ENCODE measurements around the gene C21orf91.

DNA sequence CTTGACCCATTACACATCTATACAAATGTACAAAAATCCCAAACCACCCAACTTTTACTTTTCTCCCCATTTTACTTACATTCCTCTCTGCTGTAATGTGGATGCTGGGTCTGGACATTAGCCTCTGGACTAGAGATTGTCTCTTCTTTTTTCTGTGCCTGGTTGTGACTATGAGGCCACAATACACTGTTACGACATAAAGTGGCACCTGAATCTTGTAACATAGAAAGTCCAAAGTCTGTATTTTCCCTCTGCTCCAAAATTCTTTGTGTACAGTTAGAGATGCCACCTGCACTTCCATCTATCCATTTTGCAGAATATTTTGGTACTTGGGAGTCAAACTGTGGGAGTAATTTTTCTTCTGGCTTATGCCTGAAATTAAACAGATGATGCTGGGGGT lies 22.7 kb downstream of the C21orf91 start:
- TF ChIP-seq, protein P1, sequence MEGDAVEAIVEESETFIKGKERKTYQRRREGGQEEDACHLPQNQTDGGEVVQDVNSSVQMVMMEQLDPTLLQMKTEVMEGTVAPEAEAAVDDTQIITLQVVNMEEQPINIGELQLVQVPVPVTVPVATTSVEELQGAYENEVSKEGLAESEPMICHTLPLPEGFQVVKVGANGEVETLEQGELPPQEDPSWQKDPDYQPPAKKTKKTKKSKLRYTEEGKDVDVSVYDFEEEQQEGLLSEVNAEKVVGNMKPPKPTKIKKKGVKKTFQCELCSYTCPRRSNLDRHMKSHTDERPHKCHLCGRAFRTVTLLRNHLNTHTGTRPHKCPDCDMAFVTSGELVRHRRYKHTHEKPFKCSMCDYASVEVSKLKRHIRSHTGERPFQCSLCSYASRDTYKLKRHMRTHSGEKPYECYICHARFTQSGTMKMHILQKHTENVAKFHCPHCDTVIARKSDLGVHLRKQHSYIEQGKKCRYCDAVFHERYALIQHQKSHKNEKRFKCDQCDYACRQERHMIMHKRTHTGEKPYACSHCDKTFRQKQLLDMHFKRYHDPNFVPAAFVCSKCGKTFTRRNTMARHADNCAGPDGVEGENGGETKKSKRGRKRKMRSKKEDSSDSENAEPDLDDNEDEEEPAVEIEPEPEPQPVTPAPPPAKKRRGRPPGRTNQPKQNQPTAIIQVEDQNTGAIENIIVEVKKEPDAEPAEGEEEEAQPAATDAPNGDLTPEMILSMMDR (IDR thresholded peaks at IDR 0.05): no peak
- TF ChIP-seq POLR2A (IDR thresholded peaks at IDR 0.05): no peak

Data from right lobe of liver (tissue), 4 donors.